ENCODE data around the gene FRG1.
A peak's percentile ranks its signal among the peaks of the same experiment; 100 is the strongest.
"Not testable (repeated sequence)": the region's sequence is repeated elsewhere in the genome, so short reads cannot be mapped to it uniquely, and the experiment has no call there.

Gene FRG1

GRCh38 chr4:189940178-189941004 lies at the start of gene FRG1:
Gene FRG1 (plus strand): TSS chr4:189940872. CDS start chr4:189941010, 138 bp downstream.
- no peaks in the 10 kb centered on the region for H3K9me3 ChIP-seq (ENCODE audit: control insufficient read depth, insufficient read depth, low read length)
- peak within 1 kb of the TSS; percentile 74 for H3K9ac ChIP-seq (ENCODE audit: low read depth, low read length)
- no peaks in the 10 kb centered on the region for H3K36me3 ChIP-seq (ENCODE audit: insufficient read depth, low read length)
- H3K4me1 ChIP-seq (ENCODE audit: insufficient read depth, low read length) = no peaks in the 10 kb centered on the region

GRCh38 chr4:189897667-189898066 lies 43.0 kb upstream of the FRG1 start:
- Histone ChIP-seq H3K4me1 (ENCODE audit: insufficient read depth, low read length) (no peaks in the 10 kb centered on the region), H3K36me3 (ENCODE audit: insufficient read depth, low read length) (no peaks in the 10 kb centered on the region), H3K9me3 (ENCODE audit: control insufficient read depth, insufficient read depth, low read length) (no peaks in the 10 kb centered on the region), H3K9ac (ENCODE audit: low read depth, low read length) (no peak overlapping the region)

GRCh38 chr4:189899481-189900015 lies 41.1 kb upstream of the FRG1 start:
- not testable (repeated sequence) for H3K9me3 ChIP-seq (ENCODE audit: control insufficient read depth, insufficient read depth, low read length); H3K36me3 ChIP-seq (ENCODE audit: insufficient read depth, low read length); H3K9ac ChIP-seq (ENCODE audit: low read depth, low read length); H3K4me1 ChIP-seq (ENCODE audit: insufficient read depth, low read length)

- H3K9me3 ChIP-seq (ENCODE audit: control insufficient read depth, insufficient read depth, low read length); H3K4me1 ChIP-seq (ENCODE audit: insufficient read depth, low read length); H3K9ac ChIP-seq (ENCODE audit: low read depth, low read length); H3K36me3 ChIP-seq (ENCODE audit: insufficient read depth, low read length): not testable (repeated sequence)
Observed at GRCh38 chr4:189904420-189905027, 36.1 kb upstream of the FRG1 start.

- Histone ChIP-seq H3K4me1 (ENCODE audit: insufficient read depth, low read length) (no peaks in the 10 kb centered on the region), H3K9me3 (ENCODE audit: control insufficient read depth, insufficient read depth, low read length) (no peaks in the 10 kb centered on the region), H3K9ac (ENCODE audit: low read depth, low read length) (no peak overlapping the region), H3K36me3 (ENCODE audit: insufficient read depth, low read length) (no peaks in the 10 kb centered on the region)
Observed at GRCh38 chr4:189912170-189912569, 28.5 kb upstream of the FRG1 start.

GRCh38 chr4:189917161-189917891 lies 23.3 kb upstream of the FRG1 start:
- H3K36me3 ChIP-seq (ENCODE audit: insufficient read depth, low read length) = no peaks in the 10 kb centered on the region

GRCh38 chr4:189921058-189921457 lies 19.6 kb upstream of the FRG1 start:
- H3K36me3 ChIP-seq (ENCODE audit: insufficient read depth, low read length) = no peaks in the 10 kb centered on the region
- no peaks in the 10 kb centered on the region for H3K4me1 ChIP-seq (ENCODE audit: insufficient read depth, low read length)
- H3K9ac ChIP-seq (ENCODE audit: low read depth, low read length) = no peak overlapping the region
- no peaks in the 10 kb centered on the region for H3K9me3 ChIP-seq (ENCODE audit: control insufficient read depth, insufficient read depth, low read length)

More at GRCh38 chr4:189917161-189917891, 23.3 kb upstream of the FRG1 start:
- Histone ChIP-seq H3K9me3 (ENCODE audit: control insufficient read depth, insufficient read depth, low read length) (no peaks in the 10 kb centered on the region), H3K4me1 (ENCODE audit: insufficient read depth, low read length) (no peaks in the 10 kb centered on the region), H3K9ac (ENCODE audit: low read depth, low read length) (no peak overlapping the region)

GRCh38 chr4:189926742-189927141 lies 13.9 kb upstream of the FRG1 start:
- H3K4me1 ChIP-seq (ENCODE audit: insufficient read depth, low read length); H3K9ac ChIP-seq (ENCODE audit: low read depth, low read length); H3K36me3 ChIP-seq (ENCODE audit: insufficient read depth, low read length): not testable (repeated sequence)

GRCh38 chr4:189941005-189941450 lies 356 bp downstream of the FRG1 start:
- Histone ChIP-seq H3K9ac (ENCODE audit: low read depth, low read length) (peak overlapping the region; percentile 74), H3K9me3 (ENCODE audit: control insufficient read depth, insufficient read depth, low read length) (no peaks in the 10 kb centered on the region), H3K36me3 (ENCODE audit: insufficient read depth, low read length) (no peaks in the 10 kb centered on the region)

More at GRCh38 chr4:189926742-189927141, 13.9 kb upstream of the FRG1 start:
- not testable (repeated sequence) for H3K9me3 ChIP-seq (ENCODE audit: control insufficient read depth, insufficient read depth, low read length)

GRCh38 chr4:189942412-189942811 lies 1.7 kb downstream of the FRG1 start:
- H3K9ac ChIP-seq (ENCODE audit: low read depth, low read length); H3K9me3 ChIP-seq (ENCODE audit: control insufficient read depth, insufficient read depth, low read length); H3K4me1 ChIP-seq (ENCODE audit: insufficient read depth, low read length): not testable (repeated sequence)

More at GRCh38 chr4:189941005-189941450, 356 bp downstream of the FRG1 start:
- no peaks in the 10 kb centered on the region for H3K4me1 ChIP-seq (ENCODE audit: insufficient read depth, low read length)

GRCh38 chr4:189944077-189944476 lies 3.4 kb downstream of the FRG1 start:
- H3K9ac ChIP-seq (ENCODE audit: low read depth, low read length); H3K9me3 ChIP-seq (ENCODE audit: control insufficient read depth, insufficient read depth, low read length); H3K36me3 ChIP-seq (ENCODE audit: insufficient read depth, low read length); H3K4me1 ChIP-seq (ENCODE audit: insufficient read depth, low read length): not testable (repeated sequence)

More at GRCh38 chr4:189942412-189942811, 1.7 kb downstream of the FRG1 start:
- not testable (repeated sequence) for H3K36me3 ChIP-seq (ENCODE audit: insufficient read depth, low read length)

GRCh38 chr4:189946906-189947305 lies 6.2 kb downstream of the FRG1 start:
- H3K36me3 ChIP-seq (ENCODE audit: insufficient read depth, low read length); H3K9ac ChIP-seq (ENCODE audit: low read depth, low read length); H3K9me3 ChIP-seq (ENCODE audit: control insufficient read depth, insufficient read depth, low read length); H3K4me1 ChIP-seq (ENCODE audit: insufficient read depth, low read length): not testable (repeated sequence)

- H3K9me3 ChIP-seq (ENCODE audit: control insufficient read depth, insufficient read depth, low read length); H3K36me3 ChIP-seq (ENCODE audit: insufficient read depth, low read length): not testable (repeated sequence)
Observed at GRCh38 chr4:189948486-189948885, 7.8 kb downstream of the FRG1 start.

GRCh38 chr4:189969291-189969690 lies 28.6 kb downstream of the FRG1 start:
- H3K9ac ChIP-seq (ENCODE audit: low read depth, low read length); H3K9me3 ChIP-seq (ENCODE audit: control insufficient read depth, insufficient read depth, low read length); H3K4me1 ChIP-seq (ENCODE audit: insufficient read depth, low read length); H3K36me3 ChIP-seq (ENCODE audit: insufficient read depth, low read length): not testable (repeated sequence)

More at GRCh38 chr4:189948486-189948885, 7.8 kb downstream of the FRG1 start:
- not testable (repeated sequence) for H3K9ac ChIP-seq (ENCODE audit: low read depth, low read length); H3K4me1 ChIP-seq (ENCODE audit: insufficient read depth, low read length)
